GM19193 (cell line): ENCODE data around the gene PLN.

Experiments used
- POLR2A ChIP-seq: IDR thresholded peaks from 4 replicates; pipeline ENCODE4 v1.6.1; 2011; ENCODE audit not compliant: insufficient read depth, insufficient read length; ENCODE audit errors: extremely low read depth

PLN gene

GRCh38 chr6:118558464-118559217 is 10.5 kb downstream of the PLN start:
- no peak for TF ChIP-seq POLR2A

GRCh38 chr6:118559659-118560058 is 11.6 kb downstream of the PLN start:
- TF ChIP-seq POLR2A: no peak

- no peak for TF ChIP-seq POLR2A
These were observed 14.2 kb downstream of the PLN start for GRCh38 chr6:118562248-118562647.

- no peak for TF ChIP-seq POLR2A
These were observed 14.9 kb downstream of the PLN start for GRCh38 chr6:118562959-118563358.

- no peak for TF ChIP-seq POLR2A
These were observed 17.3 kb downstream of the PLN start for GRCh38 chr6:118565311-118565960.

- no peak for TF ChIP-seq POLR2A
These were observed 19.9 kb downstream of the PLN start for GRCh38 chr6:118567974-118568373.

- no peak for TF ChIP-seq POLR2A
These were observed 21.4 kb downstream of the PLN start for GRCh38 chr6:118569498-118569897.

- TF ChIP-seq POLR2A: no peak
These were observed 23.0 kb downstream of the PLN start for GRCh38 chr6:118571121-118571520.

- no peak for TF ChIP-seq POLR2A
These were observed 26.2 kb downstream of the PLN start for GRCh38 chr6:118574051-118574865.

GRCh38 chr6:118577972-118578371 is 29.9 kb downstream of the PLN start:
- TF ChIP-seq POLR2A: no peak

- TF ChIP-seq POLR2A: no peak
These were observed 30.5 kb downstream of the PLN start for GRCh38 chr6:118578617-118579016.

GRCh38 chr6:118579786-118580185 is 31.7 kb downstream of the PLN start:
- TF ChIP-seq POLR2A: no peak

GRCh38 chr6:118580585-118581419 is 32.7 kb downstream of the PLN start:
- no peak for TF ChIP-seq POLR2A

GRCh38 chr6:118581489-118581959 is 33.4 kb downstream of the PLN start:
- TF ChIP-seq POLR2A: no peak
